HepG2 (cell line): ENCODE data around the gene LIMA1. TPM values are rescaled to one million over a fixed set of nuclear protein-coding genes. Genes with fewer than 3 reads are reported as not detected.

Source experiments
- AHR ChIP-seq: IDR thresholded peaks from 2 replicates; pipeline ENCODE4 v1.6.1; 2018; ENCODE audit warnings: missing genetic modification reagents, missing compliant biosample characterization
- ARHGAP35 ChIP-seq: sonication (generic); formaldehyde crosslinking; IDR thresholded peaks from 2 replicates; pipeline ENCODE4 v1.9.0; 2022; ENCODE audit warnings: mild to moderate bottlenecking, inconsistent platforms, moderate library complexity, missing genetic modification reagents, borderline replicate concordance
- ATRX ChIP-seq: sonication (generic); formaldehyde crosslinking; IDR thresholded peaks from 2 replicates; pipeline ENCODE4 v1.4.0; 2020; ENCODE audit warnings: missing genetic modification reagents, borderline replicate concordance
- DDIT3 ChIP-seq: sonication (generic); formaldehyde crosslinking; IDR thresholded peaks from 2 replicates; pipeline ENCODE4 v1.4.0; 2020; ENCODE audit warnings: mild to moderate bottlenecking, missing genetic modification reagents
- E2F2 ChIP-seq: sonication (generic); formaldehyde crosslinking; IDR thresholded peaks from 2 replicates; pipeline ENCODE4 v1.4.0; 2020; ENCODE audit warnings: missing genetic modification reagents, borderline replicate concordance
- JUN ChIP-seq: sonication (generic); formaldehyde crosslinking; IDR thresholded peaks from 2 replicates; pipeline ENCODE4 v1.4.0; 2020; ENCODE audit warnings: mild to moderate bottlenecking, missing genetic modification reagents
- KLF16 ChIP-seq, 2 experiments: sonication (generic) in 1 of 2; formaldehyde crosslinking in 1 of 2; IDR thresholded peaks; 2 replicates each; pipeline versions ENCODE4 v1.6.1 to v1.8.0; 2016 to 2023; ENCODE audit warnings: missing genetic modification reagents in 2 of 2, missing compliant biosample characterization in 1 of 2
- KLF6 ChIP-seq: IDR thresholded peaks from 2 replicates; pipeline ENCODE4 v1.8.0; 2016; ENCODE audit warnings: missing biosample characterization, missing genetic modification reagents
- MAFK ChIP-seq, 2 experiments: IDR thresholded peaks in 1 of 2; conservative IDR thresholded peaks in 1 of 2; 2 replicates each; pipeline ENCODE4 v1.6.1; 2011; ENCODE audit warnings: improper control_type of control experiment in 2 of 2, low read length in 2 of 2
- NFRKB ChIP-seq: fragments of 450-650 bp; IDR thresholded peaks from 2 replicates; pipeline ENCODE4 v1.6.1; 2017
- RARG ChIP-seq: sonication (generic); formaldehyde crosslinking; IDR thresholded peaks from 2 replicates; pipeline ENCODE4 v1.4.0; 2020; ENCODE audit warnings: low read depth, mild to moderate bottlenecking, missing genetic modification reagents
- RBFOX2 ChIP-seq: fragments of 200-400 bp; formaldehyde crosslinking; IDR thresholded peaks from 2 replicates; pipeline ENCODE4 v1.6.1; 2017; ENCODE audit warnings: low read depth, mild to moderate bottlenecking, low read length
- SKI ChIP-seq: fragments of 450-650 bp; IDR thresholded peaks from one replicate; pipeline ENCODE4 v1.6.1; 2018; ENCODE audit warnings: mild to moderate bottlenecking; ENCODE audit not compliant: partially characterized antibody
- SNAI1 ChIP-seq: sonication (generic); formaldehyde crosslinking; IDR thresholded peaks from 2 replicates; pipeline ENCODE4 v1.5.0; 2020; ENCODE audit warnings: mild to moderate bottlenecking, missing genetic modification reagents, borderline replicate concordance
- SSRP1 ChIP-seq: IDR thresholded peaks from 2 replicates; pipeline ENCODE4 v1.6.1; 2016; ENCODE audit warnings: control low read depth
- TAF15 ChIP-seq: fragments of 200-400 bp; formaldehyde crosslinking; IDR thresholded peaks from one replicate; pipeline ENCODE4 v1.6.1; 2018; ENCODE audit warnings: mild to moderate bottlenecking, low read depth, low read length; ENCODE audit not compliant: poor library complexity, severe bottlenecking
- TBL1XR1 ChIP-seq: fragments of 150-350 bp; IDR thresholded peaks from 2 replicates; pipeline ENCODE4 v1.6.1; 2014; ENCODE audit warnings: borderline replicate concordance, low read length; ENCODE audit not compliant: partially characterized antibody
- TFDP2 ChIP-seq: sonication (generic); formaldehyde crosslinking; IDR thresholded peaks from 2 replicates; pipeline ENCODE4 v1.4.0; 2020; ENCODE audit warnings: missing genetic modification reagents
- TP53 ChIP-seq: sonication (generic); formaldehyde crosslinking; conservative IDR thresholded peaks from 2 replicates; pipeline ENCODE4 v1.4.0; 2020; ENCODE audit warnings: missing genetic modification reagents
- ZBTB38 ChIP-seq: sonication (generic); formaldehyde crosslinking; IDR thresholded peaks from 2 replicates; pipeline ENCODE4 v1.5.1; 2020; ENCODE audit warnings: mild to moderate bottlenecking, missing genetic modification reagents
- ZBTB8A ChIP-seq: sonication (generic); formaldehyde crosslinking; IDR thresholded peaks from 2 replicates; pipeline ENCODE4 v1.4.0; 2020; ENCODE audit warnings: mild to moderate bottlenecking, low read depth, missing genetic modification reagents, borderline replicate concordance
- ZNF121 ChIP-seq: sonication (generic); formaldehyde crosslinking; IDR thresholded peaks from 2 replicates; pipeline ENCODE4 v1.5.0; 2020; ENCODE audit warnings: mild to moderate bottlenecking, missing genetic modification reagents
- ZNF274 ChIP-seq: sonication (generic); formaldehyde crosslinking; IDR thresholded peaks from 2 replicates; pipeline ENCODE4 v1.5.1; 2020; ENCODE audit warnings: mild to moderate bottlenecking, missing genetic modification reagents
- ZNF282 ChIP-seq: fragments of 450-650 bp; IDR thresholded peaks from 2 replicates; pipeline ENCODE4 v1.6.1; 2018; ENCODE audit not compliant: partially characterized antibody
- ZNF296 ChIP-seq: sonication (generic); formaldehyde crosslinking; conservative IDR thresholded peaks from 2 replicates; pipeline ENCODE4 v1.5.0; 2020; ENCODE audit warnings: mild to moderate bottlenecking, missing genetic modification reagents
- ZNF468 ChIP-seq: sonication (generic); formaldehyde crosslinking; IDR thresholded peaks from 2 replicates; pipeline ENCODE4 v1.8.0; 2022; ENCODE audit warnings: mild to moderate bottlenecking, moderate library complexity, missing genetic modification reagents
- ZNF775 ChIP-seq: sonication (generic); formaldehyde crosslinking; IDR thresholded peaks from 2 replicates; pipeline ENCODE4 v1.4.0; 2020; ENCODE audit warnings: missing genetic modification reagents, mild to moderate bottlenecking, moderate library complexity, borderline replicate concordance
- polyA plus RNA-seq, 8 experiments: library from polyadenylated mRNA; depleted of rRNA in 3 of 8; stranded (reverse) in 7 of 8; unstranded in 1 of 8; fragments of >200 nt; fragmentation: Illumina TruSeq in 4 of 8; extraction: Trizol in 4 of 8; gene quantifications; 2 replicates each; pipeline versions ENCODE4 v1.2.1 to v1.2.3, GENCODE V29; 2011 to 2016; ENCODE audit warnings: low read depth in 4 of 8, missing spikeins in 1 of 8, mixed read lengths in 1 of 8; ENCODE audit not compliant: insufficient read depth in 1 of 8
- total RNA-seq, 5 experiments: library from RNA; depleted of rRNA; stranded (reverse); fragments of >200 nt; fragmentation: Illumina TruSeq; extraction: Trizol; gene quantifications; 2 replicates each; pipeline ENCODE4 v1.2.3, GENCODE V29; 2016; ENCODE audit warnings: low read depth in 1 of 5

Gene LIMA1
- total and polyA plus RNA-seq, 2 of the 13 experiments (the other 11 are each of a cell fraction or from before 2014, with no cell fraction given): 13.0 to 19.8 TPM

- TF ChIP-seq KLF16 (CRISPR knock-in tag; IDR thresholded peaks at IDR 0.05): no peak
- TF ChIP-seq TFDP2 (CRISPR knock-in tag): peak; percentile 51; the same call in 1 of the 2 replicates
- TF ChIP-seq ATRX (CRISPR knock-in tag): no peak
- no peak for TF ChIP-seq SKI
- no peak for TF ChIP-seq ZBTB8A
- TF ChIP-seq KLF6 (CRISPR knock-in tag): no peak
- no peak for TF ChIP-seq TAF15
- no peak for TF ChIP-seq NFRKB
- no peak for TF ChIP-seq ZNF468 (CRISPR knock-in tag)
- TF ChIP-seq SSRP1 (CRISPR knock-in tag): no peak
- no peak for TF ChIP-seq DDIT3 (CRISPR knock-in tag)
- peak; percentile 93 for TF ChIP-seq RBFOX2
- no peak for TF ChIP-seq TBL1XR1
- no peak for TF ChIP-seq ZNF282
- no peak for TF ChIP-seq AHR (CRISPR knock-in tag)
- no peak for TF ChIP-seq SNAI1
- no peak for TF ChIP-seq ZBTB38 (CRISPR knock-in tag)
- TF ChIP-seq ZNF274 (CRISPR knock-in tag): peak; percentile 52; the same call in 1 of the 2 replicates
- TF ChIP-seq E2F2 (CRISPR knock-in tag): no peak
- TF ChIP-seq ZNF121 (CRISPR knock-in tag): peak; percentile 99
- no peak for TF ChIP-seq JUN (CRISPR knock-in tag)
- TF ChIP-seq ZNF775 (CRISPR knock-in tag): 0 out of 2 replicates have a peak, but pooled peaks have one; percentile 9
- TF ChIP-seq ARHGAP35 (CRISPR knock-in tag): no peak
- TF ChIP-seq RARG: no peak
- 0 out of 2 replicates have a peak, but pooled peaks have one; percentile 34 for TF ChIP-seq ZNF296
- no peak for TF ChIP-seq MAFK (conservative IDR thresholded peaks at IDR 0.05 in 1 of 2, IDR thresholded peaks at IDR 0.05 in 1 of 2; ENCODE audit: low read length in 2 of 2)
- no peak for TF ChIP-seq TP53
These were observed at the start of gene LIMA1 (continued) for GRCh38 chr12:50283229-50283923.
